Stimulated activated CD4-positive, alpha-beta T cell treated with anti-CD3 and anti-CD28 coated beads, Interleukin-1b, Interleukin-23, amount 100 ng/mL, for 1 hour (primary cell): ENCODE measurements around the gene CDYL2.

Experiments
- DNase-seq, 2 donors: peaks; one replicate each; pipeline ENCODE4 v3.0.0-alpha.2; 2020; ENCODE audit warnings: low read depth in 2 of 2

CDYL2 gene

DNA sequence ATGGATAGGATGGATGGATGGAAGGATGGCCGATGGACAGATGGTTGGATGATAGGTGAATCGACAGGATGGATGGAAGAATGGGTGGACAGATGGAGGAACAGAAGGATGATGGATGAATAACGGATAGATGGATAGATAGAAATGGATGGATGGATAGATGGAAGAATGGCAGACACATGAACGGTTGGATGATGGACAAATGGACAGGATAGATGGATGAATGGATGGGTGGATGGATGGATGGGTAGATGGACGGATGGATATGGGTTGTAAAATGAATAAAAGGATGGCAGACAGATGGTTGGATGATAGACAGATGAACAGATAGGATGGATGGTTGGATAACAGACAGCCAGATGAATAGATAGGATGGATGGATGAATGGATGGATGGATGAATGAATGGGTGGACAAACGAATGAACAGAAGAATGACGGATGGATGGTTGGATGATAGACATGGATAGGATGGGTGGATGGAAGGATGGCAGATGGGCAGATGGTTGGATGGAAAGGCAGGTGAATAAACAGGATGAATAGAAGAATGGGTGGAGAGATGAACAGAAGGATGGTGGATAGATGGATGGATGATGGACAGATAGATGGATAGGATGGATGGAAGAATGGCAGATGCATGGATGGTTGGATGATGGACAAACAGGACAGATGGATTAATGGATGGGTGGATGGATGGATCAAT, 207.7 kb downstream of the CDYL2 start:
- DNase-seq: no peak

DNA sequence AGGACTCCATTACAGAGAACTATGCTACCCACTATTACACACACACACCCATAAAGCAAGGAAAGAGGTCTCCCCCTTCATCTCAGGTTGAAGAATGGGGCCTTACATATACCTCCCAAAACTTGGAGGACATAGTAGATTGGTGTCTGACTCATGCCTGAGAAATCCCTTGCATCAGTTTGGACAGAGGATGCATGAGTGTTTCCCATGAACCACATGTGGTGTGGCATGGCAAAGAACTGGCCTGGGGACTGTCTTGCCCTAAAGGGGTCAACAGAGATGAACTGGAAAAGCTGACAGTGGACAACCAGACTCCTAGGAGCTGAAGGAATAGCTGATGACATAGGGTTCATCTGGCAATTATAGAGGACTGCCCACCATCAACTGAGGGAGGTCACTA, 209.6 kb downstream of the CDYL2 start:
- DNase-seq: no peak

DNA sequence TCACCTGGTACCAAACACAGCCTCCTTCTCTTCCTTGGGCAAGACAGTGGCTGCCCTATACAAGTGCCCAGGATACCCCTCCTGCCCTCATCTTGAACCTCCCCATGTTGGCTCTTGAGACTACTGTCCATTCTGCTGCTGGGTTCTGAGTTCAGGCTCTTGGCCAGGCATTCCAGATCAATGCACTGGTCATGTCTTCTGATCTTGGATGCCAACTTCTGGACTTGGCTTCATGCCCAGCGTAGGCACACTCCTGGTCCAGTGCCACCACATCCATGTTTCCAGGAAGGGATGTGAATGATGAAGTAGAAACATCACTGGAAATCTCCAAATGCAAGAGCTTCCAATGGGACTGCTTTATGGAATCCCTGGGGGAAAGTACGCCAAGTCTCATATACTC, 212.1 kb downstream of the CDYL2 start:
- DNase-seq: no peak

DNA sequence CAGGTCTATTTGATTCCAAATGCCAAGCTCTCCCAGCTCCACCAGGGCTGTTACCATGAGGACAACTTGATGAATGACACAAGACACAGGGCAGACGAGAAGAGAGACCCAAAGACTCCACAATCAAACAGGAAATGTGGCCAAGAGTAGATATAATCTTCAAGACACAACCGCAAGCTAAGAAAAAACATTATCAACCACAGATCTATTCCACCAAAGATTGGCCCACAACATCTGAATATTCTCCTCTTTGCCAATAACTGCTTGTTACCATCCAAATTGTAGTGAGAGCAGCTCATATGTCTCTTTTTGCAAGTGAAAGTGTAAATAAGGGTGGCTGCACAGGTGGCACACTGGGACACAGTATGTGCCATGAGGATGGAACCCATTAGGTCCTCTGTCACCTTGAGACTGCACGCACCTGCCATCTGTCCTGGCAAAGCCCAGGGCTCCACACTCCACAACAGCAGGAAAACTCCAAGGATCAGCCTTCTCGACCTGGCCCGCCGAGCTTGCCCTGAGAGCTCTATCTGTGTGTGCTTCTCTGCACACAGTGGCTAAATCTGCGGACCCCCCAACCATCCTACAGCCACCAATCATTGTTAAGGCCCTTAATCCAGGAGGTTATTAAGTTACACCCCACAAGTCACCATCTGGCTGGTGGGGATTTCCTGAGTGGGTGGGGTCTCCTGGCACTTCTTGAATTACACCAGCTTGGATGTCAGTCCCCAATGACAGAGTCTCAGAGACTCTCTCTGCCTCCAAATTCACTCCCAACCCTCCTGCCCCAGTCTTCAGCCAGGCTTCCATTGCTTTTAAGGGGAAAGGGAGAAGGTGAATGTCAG, 213.1 kb downstream of the CDYL2 start:
- no peak for DNase-seq

DNA sequence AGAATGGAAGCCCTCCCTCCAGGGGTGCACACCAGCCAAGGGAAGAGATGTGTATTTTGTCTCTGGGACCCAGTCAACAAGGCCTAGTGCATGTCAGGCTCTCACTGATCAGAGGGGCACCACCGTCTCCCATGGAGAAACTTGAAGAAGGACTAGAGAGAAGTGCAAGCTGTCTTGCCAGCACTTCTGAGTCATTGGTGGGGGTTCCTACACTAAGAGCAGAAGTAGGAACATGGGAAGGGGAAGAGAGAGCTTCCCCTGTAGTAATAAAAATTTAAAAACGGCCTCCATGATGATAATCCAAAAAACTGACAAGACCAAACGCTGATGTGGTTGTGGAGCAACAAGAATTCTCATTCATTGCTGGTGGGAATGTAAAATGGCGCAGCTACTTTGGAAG, 217.3 kb downstream of the CDYL2 start:
- DNase-seq: no peak

DNA sequence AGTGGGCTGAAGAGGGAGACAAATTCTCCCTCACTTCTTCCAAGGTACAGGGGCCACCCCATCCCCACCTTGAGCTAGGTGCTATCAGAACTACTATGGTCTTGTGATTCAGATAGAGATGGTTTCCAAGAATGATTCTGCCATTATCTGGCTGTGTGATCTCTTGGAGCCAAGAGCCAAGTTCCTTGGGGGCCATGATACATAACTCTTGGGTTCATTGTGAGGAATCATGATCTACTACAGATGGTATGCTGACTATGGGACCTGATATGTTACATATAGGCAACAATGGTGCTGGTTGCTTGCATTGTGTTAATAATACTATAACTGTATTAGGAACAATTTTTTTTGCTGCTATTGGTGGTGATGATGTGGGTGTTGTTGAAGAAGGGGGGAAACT, 217.9 kb downstream of the CDYL2 start:
- DNase-seq: no peak

DNA sequence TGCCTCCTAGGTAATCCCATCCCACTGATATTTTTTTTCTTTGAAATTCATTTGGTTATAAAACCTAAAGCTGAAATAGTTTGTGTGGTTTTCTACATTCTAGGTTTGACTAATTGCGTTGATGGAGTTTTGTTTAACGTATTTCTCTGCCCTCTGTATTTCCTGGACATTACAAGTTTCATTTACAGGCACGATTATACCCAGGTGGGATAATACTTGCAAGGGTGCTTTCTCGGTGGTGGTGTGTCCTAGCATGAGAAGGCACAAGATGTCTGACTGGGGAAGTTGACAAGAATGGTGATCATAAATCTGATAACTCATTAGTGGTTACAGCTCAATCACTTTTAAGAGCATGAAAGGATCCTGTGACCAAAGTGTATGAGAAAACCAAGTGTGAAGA, 218.6 kb downstream of the CDYL2 start:
- DNase-seq: no peak

DNA sequence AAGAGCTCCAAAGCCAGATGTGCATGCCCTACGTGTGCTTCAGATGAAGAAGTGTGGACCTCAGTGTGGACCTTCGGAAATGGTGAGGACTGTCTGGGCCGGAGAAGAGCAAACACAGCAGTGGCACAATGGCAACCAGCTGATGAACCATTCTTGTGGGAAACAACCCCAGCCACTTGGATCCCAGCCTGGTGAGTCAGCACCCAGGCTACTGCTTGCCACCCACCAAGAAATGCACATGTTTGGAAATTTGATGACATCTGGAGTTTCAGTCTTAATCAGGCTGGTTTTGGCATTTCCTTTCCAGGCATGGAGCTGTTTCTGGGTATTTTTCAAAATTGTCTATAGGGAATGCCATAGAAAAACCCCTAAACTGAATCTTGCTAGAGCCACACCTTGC, 220.9 kb downstream of the CDYL2 start:
- DNase-seq: no peak

DNA sequence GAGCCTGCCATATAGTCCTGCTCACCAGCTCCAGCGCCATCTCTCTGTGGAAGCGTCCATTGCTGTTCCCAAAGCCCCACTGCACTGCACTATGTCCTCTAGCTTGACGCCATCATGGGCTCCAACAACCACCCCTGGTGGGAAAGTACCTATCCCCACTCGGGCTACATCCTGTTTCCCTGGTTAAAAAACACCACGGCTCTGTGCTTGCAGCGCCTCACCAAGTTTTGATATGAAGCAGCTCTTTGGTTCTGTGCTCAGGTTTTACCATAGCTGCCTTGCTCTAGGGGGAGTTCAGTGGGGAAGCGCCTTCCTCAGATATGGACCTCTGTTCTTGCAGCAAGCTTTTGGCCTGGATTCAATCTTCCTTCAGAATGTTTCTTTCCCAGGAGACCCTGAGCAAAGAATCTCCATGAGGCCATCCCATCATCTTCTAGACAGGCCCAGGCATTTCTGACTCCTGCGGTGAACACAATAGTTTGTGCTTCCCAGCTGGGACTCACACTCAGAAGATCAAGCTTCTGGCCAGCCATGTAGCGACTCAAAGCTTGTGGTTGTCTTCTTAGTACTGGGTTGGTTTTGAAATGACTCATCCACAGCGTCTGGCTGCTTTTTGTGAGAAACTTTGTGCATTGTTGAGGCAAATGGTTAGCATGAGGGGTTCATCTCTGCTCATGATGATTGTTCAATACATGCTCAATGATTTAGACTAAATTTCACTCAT, 224.1 kb downstream of the CDYL2 start:
- DNase-seq: peak in 1 of 2 donors; percentile 23

DNA sequence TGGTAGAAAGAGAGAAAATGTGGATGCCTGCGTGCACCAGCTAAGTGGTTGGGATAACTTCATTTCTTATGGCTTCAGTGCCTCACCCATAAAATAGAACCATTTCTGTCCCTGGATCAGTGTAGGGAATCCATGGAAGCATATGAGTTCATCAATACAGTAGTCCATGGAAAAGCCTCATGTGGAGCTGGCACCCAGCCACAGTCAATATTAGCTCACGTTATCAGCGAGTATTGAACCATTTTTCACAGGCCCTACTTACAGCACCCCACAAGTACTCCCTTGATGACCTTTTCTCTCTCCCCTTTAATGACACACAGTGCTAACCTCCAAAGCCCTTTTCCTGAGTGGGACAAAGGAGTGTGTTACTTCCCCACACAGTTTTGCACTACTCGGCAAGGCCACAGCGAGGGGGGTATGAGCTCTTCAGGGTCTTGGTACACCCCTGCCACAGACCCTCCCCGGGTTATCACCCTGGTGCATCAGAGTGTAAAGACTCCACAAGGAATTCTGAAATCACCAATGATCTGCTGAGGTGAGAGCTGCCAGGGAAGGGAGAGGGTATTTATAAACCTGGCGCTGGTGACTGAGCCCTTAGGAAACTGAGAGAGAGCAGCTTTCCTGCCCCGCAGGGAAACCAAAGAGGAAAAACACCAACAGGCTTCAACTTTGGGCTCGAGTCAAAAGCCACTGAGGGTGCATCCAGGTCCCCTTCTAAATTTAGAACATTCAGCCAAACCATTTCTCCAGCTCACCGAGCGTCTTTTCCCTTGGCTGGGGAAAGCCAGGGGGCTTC, 226.7 kb downstream of the CDYL2 start:
- no peak for DNase-seq

DNA sequence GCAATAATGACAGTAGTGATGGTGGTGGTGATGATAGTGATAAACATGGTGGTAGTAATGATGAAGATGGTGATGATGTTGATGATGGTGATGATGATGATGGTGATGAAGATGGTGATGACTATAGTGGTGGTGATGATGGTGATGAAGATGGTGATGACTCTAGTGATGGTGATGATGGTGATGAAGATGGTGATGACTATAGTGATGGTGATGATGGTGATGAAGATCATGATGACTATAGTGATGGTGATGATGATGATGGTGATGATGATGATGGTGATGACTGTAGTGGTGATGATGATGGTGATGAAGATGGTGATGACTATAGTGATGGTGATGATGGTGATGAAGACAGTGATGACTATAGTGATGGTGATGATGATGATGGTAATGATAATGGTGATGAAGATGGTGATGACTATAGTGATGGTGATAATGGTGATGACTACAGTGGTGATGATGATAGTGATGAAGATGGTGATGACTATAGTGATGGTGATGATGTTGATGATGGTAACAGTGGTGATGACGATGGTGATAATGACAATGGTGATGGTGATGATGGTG, 228.0 kb downstream of the CDYL2 start:
- DNase-seq: no peak

DNA sequence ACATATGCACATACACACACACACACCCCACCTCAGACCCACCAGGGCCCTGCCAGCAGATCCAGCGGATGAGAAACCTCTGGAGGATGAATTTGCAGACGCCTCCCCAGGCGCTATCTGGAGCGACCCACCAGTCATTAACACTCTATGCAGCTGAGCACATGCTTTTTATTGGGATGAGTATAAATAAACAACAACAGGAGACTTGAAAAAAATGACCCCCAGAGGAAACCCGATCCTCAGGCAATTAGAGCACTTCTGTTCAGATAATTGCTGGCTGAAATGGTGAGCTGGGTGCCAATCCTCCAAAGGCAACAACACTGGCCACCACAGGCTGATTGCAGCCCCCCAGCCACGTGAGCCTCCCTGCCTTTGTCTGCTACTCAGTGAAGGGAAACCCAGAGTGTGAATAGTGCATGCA, 230.7 kb downstream of the CDYL2 start:
- no peak for DNase-seq

DNA sequence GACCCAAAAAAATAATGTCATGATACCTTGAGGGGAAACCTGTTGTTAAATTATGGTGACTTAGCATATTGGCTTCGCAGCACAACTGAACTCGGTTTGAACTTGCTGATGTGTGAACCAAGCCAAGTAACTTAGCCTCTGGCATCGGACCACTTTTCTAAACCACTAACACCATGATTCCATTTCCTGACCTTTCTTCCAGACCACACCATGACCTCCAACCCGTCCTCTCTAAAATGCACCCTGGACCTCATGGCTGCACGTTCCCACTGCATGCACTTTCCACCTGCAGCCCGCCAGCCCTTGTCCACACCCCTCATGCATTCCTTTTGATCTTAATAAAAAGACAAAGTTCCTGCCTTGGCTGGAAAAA, 234.3 kb downstream of the CDYL2 start:
- no peak for DNase-seq

DNA sequence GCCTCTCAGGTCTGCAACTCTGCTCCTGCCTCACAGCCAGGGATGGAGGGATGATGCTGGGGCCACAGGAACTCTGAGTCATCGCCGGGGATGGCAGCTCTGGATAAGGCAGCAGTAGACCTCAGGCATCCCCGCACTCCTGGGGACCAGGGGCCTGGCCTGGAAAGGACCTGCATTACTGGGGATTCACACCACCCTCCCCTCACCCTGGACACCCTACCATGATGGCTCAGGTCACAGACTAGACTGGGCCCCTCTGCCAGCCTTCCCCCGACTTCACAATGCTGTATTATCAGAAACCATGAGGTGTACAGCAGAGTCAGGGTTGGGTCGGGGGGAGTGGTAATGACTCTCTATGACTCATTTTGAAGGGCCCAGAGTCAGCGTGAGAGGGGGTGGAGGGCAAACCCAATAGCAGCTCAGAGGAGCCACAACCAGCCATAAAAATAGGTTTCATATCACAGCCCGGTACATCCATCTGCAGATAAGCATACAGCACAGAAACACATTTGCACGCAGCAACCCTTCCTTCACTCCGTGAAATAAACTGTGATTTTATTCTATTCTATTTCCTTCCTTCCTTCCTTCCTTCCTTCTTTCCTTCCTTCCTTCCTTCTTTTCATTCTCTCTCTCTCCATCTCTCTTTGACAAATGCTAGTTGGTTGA, 234.8 kb downstream of the CDYL2 start:
- DNase-seq: peak in 1 of 2 donors; percentile 32

DNA sequence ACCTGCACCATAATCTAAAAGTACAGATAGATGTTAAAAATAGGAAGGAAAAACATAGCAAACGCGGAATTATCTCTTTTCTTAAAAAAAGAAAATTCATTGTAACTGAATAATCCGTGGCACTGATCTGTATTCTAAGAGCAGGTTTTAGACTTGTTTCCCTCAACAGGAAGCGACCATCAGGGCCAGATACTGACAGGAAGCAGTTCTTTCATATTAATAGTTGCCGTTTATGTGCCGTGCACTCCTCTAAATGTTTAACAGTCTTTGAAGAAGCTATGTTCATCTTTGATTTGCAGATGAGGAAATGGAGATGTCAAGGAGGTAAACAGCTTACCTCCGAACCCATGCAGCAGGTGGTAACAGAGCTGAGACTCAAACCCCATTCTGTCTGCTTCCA, 240.0 kb downstream of the CDYL2 start:
- no peak for DNase-seq

DNA sequence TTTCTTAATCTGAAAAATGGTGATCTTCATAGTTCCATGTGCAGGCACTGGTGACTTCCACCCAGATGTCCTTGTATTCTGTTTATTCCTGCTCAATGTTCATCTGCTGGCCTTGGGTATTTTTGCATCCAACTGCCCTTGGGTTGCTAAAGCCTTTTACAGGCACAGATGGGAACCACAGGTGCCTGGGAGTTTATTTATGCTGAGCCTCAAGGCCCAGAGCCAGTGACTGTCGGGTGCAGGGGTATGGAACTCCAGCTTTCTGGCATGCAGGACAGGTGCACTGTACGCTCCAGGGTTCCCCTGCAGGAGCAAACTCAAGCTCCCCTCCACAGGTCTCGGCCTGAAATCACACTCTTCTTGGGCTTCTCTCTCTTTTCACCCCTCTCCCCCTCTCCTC, 241.3 kb downstream of the CDYL2 start:
- DNase-seq: no peak

DNA sequence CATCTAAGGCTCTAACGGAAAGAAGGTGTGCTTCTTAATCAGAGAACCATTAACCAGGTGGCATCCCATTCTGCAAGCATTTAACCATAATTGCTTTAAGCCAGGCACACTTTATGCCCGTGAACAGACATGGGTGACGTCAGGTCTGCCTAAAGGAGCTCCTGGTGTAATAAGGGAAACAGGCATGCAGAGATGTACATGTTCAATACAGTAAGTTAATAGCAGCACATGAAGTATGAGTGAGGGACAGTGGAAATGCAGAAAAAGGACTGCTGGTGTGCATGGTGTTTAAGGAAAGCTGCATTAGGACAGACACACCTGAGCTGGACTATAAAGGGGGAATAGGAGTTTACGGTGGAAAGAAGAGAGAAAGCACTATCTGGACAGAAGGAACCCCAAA, 245.0 kb downstream of the CDYL2 start:
- no peak for DNase-seq

DNA sequence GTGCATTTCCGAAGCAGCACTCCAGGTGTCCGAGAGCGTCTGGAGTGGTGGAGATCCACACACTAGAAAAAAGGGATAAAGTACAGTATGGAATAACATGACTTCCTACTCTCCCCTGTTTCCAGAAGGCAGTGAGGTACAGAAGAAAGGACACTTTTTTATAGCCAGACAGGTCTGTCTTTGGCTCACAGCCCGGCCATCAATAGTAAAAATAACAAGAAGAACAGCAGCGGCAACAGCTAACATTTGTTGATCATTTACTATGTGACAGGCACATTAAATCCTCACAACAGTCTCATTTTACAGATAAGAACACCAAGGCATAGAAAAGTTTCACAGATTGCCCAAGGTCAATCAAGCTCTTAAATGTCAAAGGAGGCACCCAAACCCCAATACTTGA, 247.4 kb downstream of the CDYL2 start:
- no peak for DNase-seq

DNA sequence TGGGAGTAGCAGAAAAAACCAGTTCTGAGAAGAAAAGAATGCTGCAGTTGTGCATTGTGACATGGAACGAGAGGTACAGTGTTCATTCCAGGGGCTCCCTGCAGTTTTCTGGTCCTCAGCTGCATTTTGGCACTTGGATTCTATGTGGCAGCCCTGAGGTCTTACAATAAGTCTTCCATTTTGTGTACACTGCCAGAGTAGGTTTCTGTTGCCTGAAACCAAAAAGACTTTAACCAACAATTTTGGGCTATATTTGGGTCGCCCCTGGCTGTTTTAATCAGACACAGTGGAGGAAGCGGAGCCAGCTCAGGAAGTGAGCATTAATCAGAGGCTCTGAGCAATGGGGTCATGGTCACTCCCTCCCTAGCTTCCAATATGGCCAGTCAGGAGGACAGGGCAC, 247.9 kb downstream of the CDYL2 start:
- DNase-seq: no peak

DNA sequence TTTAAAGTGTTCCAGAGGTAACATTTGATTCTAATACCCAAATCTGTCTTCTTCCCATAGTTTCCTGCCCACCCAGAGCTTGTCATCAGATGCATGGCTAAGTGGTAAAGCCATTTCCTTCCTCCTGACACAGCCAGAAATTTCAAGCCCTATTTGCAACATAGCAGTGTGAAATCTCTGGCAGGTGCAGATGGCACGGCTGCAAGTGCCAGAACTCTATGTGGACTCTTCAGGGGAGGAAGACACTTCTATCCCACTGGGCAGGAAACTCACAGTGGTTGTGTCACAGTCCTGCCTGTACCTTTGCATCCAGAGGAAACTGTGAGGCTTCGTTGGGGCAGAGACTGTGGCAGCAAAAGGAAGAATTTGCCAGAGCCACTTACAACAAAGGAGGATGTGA, 250.4 kb downstream of the CDYL2 start:
- DNase-seq: no peak

DNA sequence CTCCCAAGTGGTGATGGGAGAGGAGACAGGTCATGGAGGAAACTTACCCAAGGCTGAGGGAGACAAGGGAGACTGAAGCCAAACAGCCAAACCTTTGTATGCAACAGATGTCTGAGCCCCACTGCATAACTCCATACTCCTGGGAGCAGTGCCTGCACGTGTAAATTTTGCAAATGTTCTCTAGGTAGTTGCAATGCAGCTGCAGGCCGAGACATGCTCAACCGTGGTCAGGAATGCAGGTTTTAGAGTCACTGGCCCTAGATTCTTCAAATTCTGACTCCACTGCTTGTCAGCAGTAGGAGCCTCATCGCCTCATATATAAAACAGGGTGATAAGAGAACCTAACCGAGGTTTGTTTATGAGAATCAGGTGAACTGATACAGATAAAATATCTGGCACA, 252.1 kb downstream of the CDYL2 start:
- DNase-seq: no peak
